ENCODE measurements around the gene MPP7.

MPP7 gene

DNA sequence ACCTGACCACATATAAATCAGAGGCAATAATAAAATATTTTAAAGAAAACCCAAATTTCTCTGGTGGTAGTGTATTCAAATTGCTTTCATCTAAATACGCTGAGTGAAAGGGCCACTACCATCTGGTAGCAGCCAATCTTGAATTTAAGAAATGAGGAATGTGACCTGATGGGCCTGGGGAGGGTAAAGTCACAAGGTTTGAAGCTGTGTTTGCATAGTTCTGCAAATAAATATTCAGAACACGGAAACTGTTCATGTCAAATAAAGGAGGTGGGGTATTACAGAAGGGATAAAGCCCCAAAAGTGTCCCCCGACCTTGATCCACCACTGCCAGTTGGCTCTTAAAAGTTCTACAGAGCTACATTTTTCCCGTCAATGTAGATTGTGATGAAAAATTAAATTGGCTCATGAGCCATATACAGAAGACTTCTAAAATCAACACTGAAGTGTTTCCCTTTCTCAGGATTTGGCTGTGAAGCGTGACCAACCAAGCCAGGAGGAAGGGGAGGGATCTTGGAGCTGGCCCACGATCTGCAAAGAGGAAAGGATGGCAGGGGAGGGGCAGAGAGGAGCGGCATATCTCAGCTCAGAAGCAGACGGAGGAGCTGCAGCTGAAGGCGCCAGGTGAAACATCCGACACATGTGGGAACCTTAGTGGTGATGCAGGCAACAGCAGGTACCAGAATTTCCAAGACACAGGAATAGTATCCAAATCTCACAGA lies 39.6 kb downstream of the MPP7 start:
- no peak for TF ChIP-seq CEBPB (IDR thresholded peaks at IDR 0.05)
- no peak for TF ChIP-seq TEAD4 (IDR thresholded peaks at IDR 0.05)
- no peak for TF ChIP-seq YY1 (IDR thresholded peaks at IDR 0.05; ENCODE audit: low read depth)
- no peak for TF ChIP-seq MAX (IDR thresholded peaks at IDR 0.05)
- TF ChIP-seq, protein P1, sequence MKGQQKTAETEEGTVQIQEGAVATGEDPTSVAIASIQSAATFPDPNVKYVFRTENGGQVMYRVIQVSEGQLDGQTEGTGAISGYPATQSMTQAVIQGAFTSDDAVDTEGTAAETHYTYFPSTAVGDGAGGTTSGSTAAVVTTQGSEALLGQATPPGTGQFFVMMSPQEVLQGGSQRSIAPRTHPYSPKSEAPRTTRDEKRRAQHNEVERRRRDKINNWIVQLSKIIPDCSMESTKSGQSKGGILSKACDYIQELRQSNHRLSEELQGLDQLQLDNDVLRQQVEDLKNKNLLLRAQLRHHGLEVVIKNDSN (IDR thresholded peaks at IDR 0.05): no peak
- TF ChIP-seq RAD21 (IDR thresholded peaks at IDR 0.05; ENCODE audit: low read depth): no peak
- TF ChIP-seq TAF1 (IDR thresholded peaks at IDR 0.05; ENCODE audit: low read depth): no peak
- TF ChIP-seq NFIC (IDR thresholded peaks at IDR 0.05): no peak
- no peak for TF ChIP-seq REST (IDR thresholded peaks at IDR 0.05; ENCODE audit: low read depth)
- no peak for TF ChIP-seq ZBTB7A (IDR thresholded peaks at IDR 0.05; ENCODE audit: low read depth)
- TF ChIP-seq CREB1 (IDR thresholded peaks at IDR 0.05; ENCODE audit: low read depth): no peak
- no peak for TF ChIP-seq EGR1 (IDR thresholded peaks at IDR 0.05)
- TF ChIP-seq TCF12 (IDR thresholded peaks at IDR 0.05; ENCODE audit: low read depth): no peak
- TF ChIP-seq EP300 (IDR thresholded peaks at IDR 0.05; ENCODE audit: borderline replicate concordance): no peak
- TF ChIP-seq FOXM1 (IDR thresholded peaks at IDR 0.05; ENCODE audit: borderline replicate concordance, low read depth): no peak

GRCh38 chr10:28256776-28257175 lies 46.1 kb downstream of the MPP7 start:
- TF ChIP-seq CREB1 (IDR thresholded peaks at IDR 0.05; ENCODE audit: low read depth) (no peak), EGR1 (IDR thresholded peaks at IDR 0.05) (no peak), ZBTB7A (IDR thresholded peaks at IDR 0.05; ENCODE audit: low read depth) (no peak), TCF12 (IDR thresholded peaks at IDR 0.05; ENCODE audit: low read depth) (no peak), TEAD4 (IDR thresholded peaks at IDR 0.05) (no peak), FOXM1 (IDR thresholded peaks at IDR 0.05; ENCODE audit: borderline replicate concordance, low read depth) (no peak), NFIC (IDR thresholded peaks at IDR 0.05) (no peak), RAD21 (IDR thresholded peaks at IDR 0.05; ENCODE audit: low read depth) (no peak), YY1 (IDR thresholded peaks at IDR 0.05; ENCODE audit: low read depth) (no peak), REST (IDR thresholded peaks at IDR 0.05; ENCODE audit: low read depth) (no peak)

DNA sequence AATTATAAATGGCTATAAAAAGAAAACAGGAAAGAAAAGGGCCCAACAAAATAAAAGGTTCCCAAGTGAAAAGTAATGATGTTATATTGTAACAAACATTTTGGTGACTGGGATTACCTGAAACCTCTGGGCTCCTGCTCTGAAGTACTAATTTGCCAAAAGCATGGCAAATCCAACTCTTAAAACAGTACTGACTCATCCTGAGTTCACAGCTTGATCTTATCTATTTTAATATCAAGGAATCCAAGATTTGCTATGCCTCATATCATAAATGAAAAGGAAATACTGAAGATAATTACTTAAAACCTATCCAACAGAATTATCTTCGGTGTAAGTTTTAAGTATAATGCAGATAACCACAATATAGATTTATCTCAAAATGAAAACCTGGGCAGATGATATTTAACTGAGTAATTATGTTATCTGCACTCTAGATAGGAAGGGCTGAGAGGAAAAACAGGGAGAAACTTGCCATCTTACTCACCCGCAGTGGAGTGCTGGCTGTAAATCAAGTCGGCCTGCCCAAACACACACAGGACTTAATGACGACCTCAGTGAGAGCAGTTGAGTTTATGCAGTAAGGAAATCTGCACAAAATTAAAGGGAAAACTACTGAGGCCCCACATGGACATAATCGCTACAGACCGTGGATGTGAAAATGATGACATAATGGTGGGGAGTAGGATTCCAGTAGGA lies 48.4 kb downstream of the MPP7 start:
- TF ChIP-seq EGR1 (IDR thresholded peaks at IDR 0.05) (no peak), CEBPB (IDR thresholded peaks at IDR 0.05) (no peak), CREB1 (IDR thresholded peaks at IDR 0.05; ENCODE audit: low read depth) (no peak), TAF1 (IDR thresholded peaks at IDR 0.05; ENCODE audit: low read depth) (no peak), MAX (IDR thresholded peaks at IDR 0.05) (no peak), TCF12 (IDR thresholded peaks at IDR 0.05; ENCODE audit: low read depth) (no peak), ZBTB7A (IDR thresholded peaks at IDR 0.05; ENCODE audit: low read depth) (no peak), YY1 (IDR thresholded peaks at IDR 0.05; ENCODE audit: low read depth) (no peak), FOXM1 (IDR thresholded peaks at IDR 0.05; ENCODE audit: borderline replicate concordance, low read depth) (no peak), TEAD4 (IDR thresholded peaks at IDR 0.05) (no peak), NFIC (IDR thresholded peaks at IDR 0.05) (no peak), RAD21 (IDR thresholded peaks at IDR 0.05; ENCODE audit: low read depth) (no peak), EP300 (IDR thresholded peaks at IDR 0.05; ENCODE audit: borderline replicate concordance) (no peak), REST (IDR thresholded peaks at IDR 0.05; ENCODE audit: low read depth) (no peak)
- TF ChIP-seq, protein P1 (IDR thresholded peaks at IDR 0.05): no peak

All from Ishikawa (cell line).